Measurements from ENCODE around the gene MBTPS1. TPM values are rescaled to one million over a fixed set of nuclear protein-coding genes. Genes with fewer than 3 reads are reported as not detected.

Gene MBTPS1
- total and polyA plus RNA-seq, 2 donors (not counting 1 experiment from before 2014, with no cell fraction given): 80.3 to 109 TPM

GRCh38 chr16:84093879-84094270 lies 22.9 kb downstream of the MBTPS1 start:
- Histone ChIP-seq H3K36me3 (ENCODE audit: control insufficient read depth, insufficient read depth, low read length) (peaks cover 13% of the 10 kb centered on the region), H3K4me2 (ENCODE audit: extremely low read depth, insufficient read depth, low read length) (no peak overlapping the region)

GRCh38 chr16:84093120-84093878 lies 23.4 kb downstream of the MBTPS1 start:
- Histone ChIP-seq H3K27me3 (ENCODE audit: control insufficient read depth, insufficient read depth, low read length) (no peaks in the 10 kb centered on the region), H3K36me3 (ENCODE audit: control insufficient read depth, insufficient read depth, low read length) (peaks cover 14% of the 10 kb centered on the region), H4K20me1 (ENCODE audit: control insufficient read depth, extremely low read depth, insufficient read depth, low read length) (no peaks in the 10 kb centered on the region), H2AFZ (ENCODE audit: low read length) (no peak overlapping the region), H3K4me3 (replicated peaks in 1 of 4; ENCODE audit: control extremely low read depth in 1 of 4, insufficient read depth in 1 of 4, low read depth in 3 of 4, low read length in 4 of 4) (no peak overlapping the region), H3K79me2 (ENCODE audit: control insufficient read depth, insufficient read depth, low read length) (no peaks in the 10 kb centered on the region), H3K4me1 (ENCODE audit: control insufficient read depth, extremely low read depth, insufficient read depth, low read length) (no peaks in the 10 kb centered on the region), H3K4me2 (ENCODE audit: extremely low read depth, insufficient read depth, low read length) (no peak overlapping the region), H3K9ac (ENCODE audit: insufficient read depth, low read length) (no peak overlapping the region), H3K27ac (ENCODE audit: insufficient read depth, low read length) (no peak overlapping the region), H3K9me3 (ENCODE audit: control insufficient read depth, insufficient read depth, low read depth, low read length) (no peaks in the 10 kb centered on the region)
- no peak for TF ChIP-seq CTCF (conservative IDR thresholded peaks at IDR 0.05 in 1 of 2, IDR thresholded peaks at IDR 0.05 in 1 of 2; ENCODE audit: low read depth in 1 of 2, low read length in 2 of 2)
- TF ChIP-seq EZH2 (IDR thresholded peaks at IDR 0.05; ENCODE audit: low read length, missing control alignments): no peak
- no peak for DNase-seq (ENCODE audit: low read depth in 2 of 2)

More at GRCh38 chr16:84093879-84094270, 22.9 kb downstream of the MBTPS1 start:
- H3K9ac ChIP-seq (ENCODE audit: insufficient read depth, low read length): no peak overlapping the region
- TF ChIP-seq EZH2 (IDR thresholded peaks at IDR 0.05; ENCODE audit: low read length, missing control alignments): no peak
- no peak for TF ChIP-seq CTCF (conservative IDR thresholded peaks at IDR 0.05 in 1 of 2, IDR thresholded peaks at IDR 0.05 in 1 of 2; ENCODE audit: low read depth in 1 of 2, low read length in 2 of 2)
- H2AFZ ChIP-seq (ENCODE audit: low read length): no peak overlapping the region
- no peak for DNase-seq (ENCODE audit: low read depth in 2 of 2)
- no peaks in the 10 kb centered on the region for H3K4me1 ChIP-seq (ENCODE audit: control insufficient read depth, extremely low read depth, insufficient read depth, low read length)
- H3K79me2 ChIP-seq (ENCODE audit: control insufficient read depth, insufficient read depth, low read length): no peaks in the 10 kb centered on the region
- H3K9me3 ChIP-seq (ENCODE audit: control insufficient read depth, insufficient read depth, low read depth, low read length): no peaks in the 10 kb centered on the region
- no peak overlapping the region for H3K4me3 ChIP-seq (replicated peaks in 1 of 4; ENCODE audit: control extremely low read depth in 1 of 4, insufficient read depth in 1 of 4, low read depth in 3 of 4, low read length in 4 of 4)
- H3K27ac ChIP-seq (ENCODE audit: insufficient read depth, low read length): no peak overlapping the region
- H3K27me3 ChIP-seq (ENCODE audit: control insufficient read depth, insufficient read depth, low read length): no peaks in the 10 kb centered on the region
- H4K20me1 ChIP-seq (ENCODE audit: control insufficient read depth, extremely low read depth, insufficient read depth, low read length): no peaks in the 10 kb centered on the region

- no peak for TF ChIP-seq EZH2 (IDR thresholded peaks at IDR 0.05; ENCODE audit: low read length, missing control alignments)
- no peak for TF ChIP-seq CTCF (conservative IDR thresholded peaks at IDR 0.05 in 1 of 2, IDR thresholded peaks at IDR 0.05 in 1 of 2; ENCODE audit: low read depth in 1 of 2, low read length in 2 of 2)
- no peaks in the 10 kb centered on the region for H4K20me1 ChIP-seq (ENCODE audit: control insufficient read depth, extremely low read depth, insufficient read depth, low read length)
- DNase-seq (ENCODE audit: low read depth in 2 of 2): no peak
- H3K27me3 ChIP-seq (ENCODE audit: control insufficient read depth, insufficient read depth, low read length): no peaks in the 10 kb centered on the region
- H3K36me3 ChIP-seq (ENCODE audit: control insufficient read depth, insufficient read depth, low read length): peaks cover 19% of the 10 kb centered on the region
- no peaks in the 10 kb centered on the region for H3K4me1 ChIP-seq (ENCODE audit: control insufficient read depth, extremely low read depth, insufficient read depth, low read length)
- H3K4me3 ChIP-seq (replicated peaks in 1 of 4; ENCODE audit: control extremely low read depth in 1 of 4, insufficient read depth in 1 of 4, low read depth in 3 of 4, low read length in 4 of 4): no peak overlapping the region
- no peak overlapping the region for H2AFZ ChIP-seq (ENCODE audit: low read length)
- no peaks in the 10 kb centered on the region for H3K9me3 ChIP-seq (ENCODE audit: control insufficient read depth, insufficient read depth, low read depth, low read length)
- H3K79me2 ChIP-seq (ENCODE audit: control insufficient read depth, insufficient read depth, low read length): no peaks in the 10 kb centered on the region
- H3K9ac ChIP-seq (ENCODE audit: insufficient read depth, low read length): no peak overlapping the region
- no peak overlapping the region for H3K4me2 ChIP-seq (ENCODE audit: extremely low read depth, insufficient read depth, low read length)
- no peak overlapping the region for H3K27ac ChIP-seq (ENCODE audit: insufficient read depth, low read length)
Measured at GRCh38 chr16:84091460-84091859, 25.3 kb downstream of the MBTPS1 start.

Data from fibroblast of lung (primary cell).